CD14-positive monocyte (primary cell): Measurements from ENCODE around the gene CYP4V2. TPM values are rescaled to one million over a fixed set of nuclear protein-coding genes. Genes with fewer than 3 reads are reported as not detected.
"Not testable (repeated sequence)": the region's sequence is repeated elsewhere in the genome, so short reads cannot be mapped to it uniquely, and the experiment has no call there.

Source experiments
- DNase-seq, 3 donors: peaks; one replicate each; pipeline ENCODE4 v3.0.0-alpha.2; 2011 to 2022
- H2AFZ ChIP-seq: 2 replicates; pipeline ENCODE4 v1.6.0; 2012; ENCODE audit warnings: mild to moderate bottlenecking, low read depth, low read length, inconsistent platforms; ENCODE audit not compliant: insufficient read depth, poor library complexity, severe bottlenecking
- H3K27ac ChIP-seq, 2 donors: 1 replicate in 1 of 2; 2 replicates in 1 of 2; pipeline ENCODE4 v1.5.1; 2012 to 2013; ENCODE audit warnings: low read length in 2 of 2, control low read depth in 1 of 2, inconsistent platforms in 1 of 2, low read depth in 1 of 2, mild to moderate bottlenecking in 1 of 2
- H3K27me3 ChIP-seq, 2 donors: one replicate each; pipeline versions ENCODE4 v1.6.0 to v1.6.1; 2011 to 2013; ENCODE audit warnings: low read length in 2 of 2; ENCODE audit not compliant: control insufficient read depth in 2 of 2, insufficient read depth in 2 of 2
- H3K36me3 ChIP-seq, 2 donors: replicated peaks in 1 of 2; 1 replicate in 1 of 2; 2 replicates in 1 of 2; pipeline versions ENCODE4 v1.5.1 to v1.6.1; 2012 to 2013; ENCODE audit warnings: low read length in 2 of 2, control low read depth in 1 of 2, inconsistent platforms in 1 of 2, mild to moderate bottlenecking in 1 of 2; ENCODE audit not compliant: insufficient read depth in 2 of 2, control insufficient read depth in 1 of 2
- H3K4me1 ChIP-seq, 2 donors: 1 replicate in 1 of 2; 2 replicates in 1 of 2; pipeline versions ENCODE4 v1.5.1 to v1.6.1; 2012 to 2013; ENCODE audit warnings: low read length in 2 of 2, control low read depth in 1 of 2, inconsistent platforms in 1 of 2, mild to moderate bottlenecking in 1 of 2, moderate library complexity in 1 of 2; ENCODE audit not compliant: insufficient read depth in 2 of 2, control insufficient read depth in 1 of 2
- H3K4me2 ChIP-seq: replicated peaks from 2 replicates; pipeline ENCODE3; 2012; ENCODE audit warnings: low read length, moderate library complexity, mild to moderate bottlenecking; ENCODE audit not compliant: poor library complexity, severe bottlenecking; ENCODE audit errors: extremely low read depth
- H3K4me3 ChIP-seq, 3 experiments: fragments of 200-600 bp in 1 of 3; sonication (generic) in 1 of 3; replicated peaks in 1 of 3; 1 replicate in 2 of 3; 2 replicates in 1 of 3; pipeline ENCODE4 v1.5.1; 2011 to 2013; ENCODE audit warnings: low read length in 3 of 3, mild to moderate bottlenecking in 3 of 3, control low read depth in 2 of 3, low read depth in 2 of 3, inconsistent platforms in 1 of 3, moderate library complexity in 1 of 3
- H3K79me2 ChIP-seq: 2 replicates; pipeline ENCODE4 v1.6.0; 2012; ENCODE audit warnings: mild to moderate bottlenecking, control low read depth, inconsistent platforms, low read length, moderate library complexity; ENCODE audit not compliant: insufficient read depth
- H3K9ac ChIP-seq: 2 replicates; pipeline ENCODE4 v1.6.0; 2017; ENCODE audit warnings: low read length, mild to moderate bottlenecking; ENCODE audit not compliant: insufficient read depth, poor library complexity, severe bottlenecking
- H3K9me3 ChIP-seq, 2 donors: replicated peaks in 1 of 2; 1 replicate in 1 of 2; 2 replicates in 1 of 2; pipeline versions ENCODE4 v1.5.1 to v1.6.1; 2012 to 2013; ENCODE audit warnings: low read length in 2 of 2, control low read depth in 1 of 2; ENCODE audit not compliant: control insufficient read depth in 1 of 2, insufficient read depth in 1 of 2
- H4K20me1 ChIP-seq: 2 replicates; pipeline ENCODE4 v1.6.0; 2012; ENCODE audit warnings: mild to moderate bottlenecking, low read length, control low read depth, moderate library complexity; ENCODE audit not compliant: insufficient read depth
- H3K27ac Mint-ChIP-seq, 7 donors: one replicate each; pipeline ENCODE4 v1.8.0; 2020; ENCODE audit warnings: mild to moderate bottlenecking in 7 of 7, mixed read lengths in 7 of 7, moderate library complexity in 6 of 7, inconsistent platforms in 2 of 7
- H3K27me3 Mint-ChIP-seq, 3 donors: one replicate each; pipeline ENCODE4 v1.8.0; 2021 to 2022; ENCODE audit warnings: low read depth in 3 of 3, mild to moderate bottlenecking in 3 of 3, mixed read lengths in 3 of 3, moderate library complexity in 3 of 3, inconsistent platforms in 1 of 3
- H3K36me3 Mint-ChIP-seq, 2 donors: one replicate each; pipeline ENCODE4 v1.8.0; 2020; ENCODE audit warnings: mixed read lengths in 2 of 2, inconsistent platforms in 1 of 2, mild to moderate bottlenecking in 1 of 2
- H3K4me1 Mint-ChIP-seq: one replicate; pipeline ENCODE4 v1.8.0; 2020; ENCODE audit warnings: mild to moderate bottlenecking, mixed read lengths
- H3K4me3 Mint-ChIP-seq, 2 donors: one replicate each; pipeline ENCODE4 v1.8.0; 2020; ENCODE audit warnings: mild to moderate bottlenecking in 2 of 2, mixed read lengths in 2 of 2, moderate library complexity in 1 of 2
- H3K9me3 Mint-ChIP-seq, 7 donors: one replicate each; pipeline ENCODE4 v1.8.0; 2020 to 2022; ENCODE audit warnings: mixed read lengths in 7 of 7, mild to moderate bottlenecking in 6 of 7, moderate library complexity in 6 of 7, inconsistent platforms in 2 of 7
- WGBS: methylation state at CpG from one replicate; pipeline ENCODE4 v1.1.5; 2013; ENCODE audit warnings: missing lambda C conversion rate; ENCODE audit not compliant: insufficient coverage; 5-methylcytosine and 5-hydroxymethylcytosine counted together
- intact Hi-C, 2 donors: fragments of 100-400 bp; cut with micrococcal nuclease; formaldehyde crosslinking; loops; one replicate each; pipeline versions ENCODE4 v1.15.0 to v1.15.1; 2023
- polyA plus RNA-seq, 3 donors: library from polyadenylated mRNA; depleted of rRNA in 1 of 3; unstranded in 2 of 3; stranded (reverse) in 1 of 3; fragments of 300-500 nt in 2 of 3; fragments of >200 nt in 1 of 3; fragmentation: Illumina TruSeq in 2 of 3; gene quantifications; 1 replicate in 2 of 3; 2 replicates in 1 of 3; pipeline ENCODE4 v1.2.3, GENCODE V29; 2012 to 2021
- TF ChIP-seq, protein P1 (sequence below): fragments of 200-600 bp; IDR thresholded peaks from one replicate; pipeline ENCODE4 v1.8.0; 2022; ENCODE audit warnings: antibody characterized with exemption, mild to moderate bottlenecking

CYP4V2 gene
- polyA plus RNA-seq, 3 donors: 6.3 to 10.5 (median 6.3) TPM

DNA sequence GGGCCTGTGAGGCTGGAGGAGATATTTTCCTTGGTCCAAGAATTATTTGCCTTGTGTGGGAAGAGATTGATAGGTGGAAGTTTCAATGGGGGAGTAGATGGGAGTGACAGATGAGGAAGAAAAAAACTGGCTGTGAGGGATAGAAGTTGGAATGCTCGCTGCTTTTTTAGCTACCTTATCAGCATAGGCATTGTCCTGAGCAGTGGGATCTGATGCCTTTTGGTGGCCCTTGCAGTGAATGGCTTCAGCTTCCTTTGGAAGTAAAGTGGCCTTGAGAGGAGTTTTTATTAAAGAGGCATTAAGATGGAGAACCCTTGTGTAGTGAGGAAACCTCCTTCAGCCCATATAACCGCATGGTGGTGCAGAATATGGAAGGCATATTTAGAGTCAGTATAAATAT is 52.0 kb downstream of the CYP4V2 start:
- Histone ChIP-seq H2AFZ (no peak overlapping the region), H3K4me2 (no peak overlapping the region), H3K27me3 (no peaks in the 10 kb centered on the region), H3K4me1 (no peaks in the 10 kb centered on the region), H4K20me1 (no peaks in the 10 kb centered on the region), H3K4me3 (no peak overlapping the region), H3K36me3 (no peaks in the 10 kb centered on the region), H3K9ac (no peak overlapping the region), H3K79me2 (no peaks in the 10 kb centered on the region), H3K9me3 (peaks cover 0 to 12% of the 10 kb centered on the region in 2 donors), H3K27ac (no peak overlapping the region)
- H3K27me3 Mint-ChIP-seq: peaks cover 0 to 1% (median 0%) of the 10 kb centered on the region in 3 donors
- H3K4me1 Mint-ChIP-seq: no peaks in the 10 kb centered on the region
- WGBS: 89% methylated on average over 1 of the region's 2 CpGs
- H3K4me3 Mint-ChIP-seq: no peak overlapping the region
- intact Hi-C loops: no loop called here
- DNase-seq: no peak
- no peaks in the 10 kb centered on the region for H3K36me3 Mint-ChIP-seq
- TF ChIP-seq, protein P1, sequence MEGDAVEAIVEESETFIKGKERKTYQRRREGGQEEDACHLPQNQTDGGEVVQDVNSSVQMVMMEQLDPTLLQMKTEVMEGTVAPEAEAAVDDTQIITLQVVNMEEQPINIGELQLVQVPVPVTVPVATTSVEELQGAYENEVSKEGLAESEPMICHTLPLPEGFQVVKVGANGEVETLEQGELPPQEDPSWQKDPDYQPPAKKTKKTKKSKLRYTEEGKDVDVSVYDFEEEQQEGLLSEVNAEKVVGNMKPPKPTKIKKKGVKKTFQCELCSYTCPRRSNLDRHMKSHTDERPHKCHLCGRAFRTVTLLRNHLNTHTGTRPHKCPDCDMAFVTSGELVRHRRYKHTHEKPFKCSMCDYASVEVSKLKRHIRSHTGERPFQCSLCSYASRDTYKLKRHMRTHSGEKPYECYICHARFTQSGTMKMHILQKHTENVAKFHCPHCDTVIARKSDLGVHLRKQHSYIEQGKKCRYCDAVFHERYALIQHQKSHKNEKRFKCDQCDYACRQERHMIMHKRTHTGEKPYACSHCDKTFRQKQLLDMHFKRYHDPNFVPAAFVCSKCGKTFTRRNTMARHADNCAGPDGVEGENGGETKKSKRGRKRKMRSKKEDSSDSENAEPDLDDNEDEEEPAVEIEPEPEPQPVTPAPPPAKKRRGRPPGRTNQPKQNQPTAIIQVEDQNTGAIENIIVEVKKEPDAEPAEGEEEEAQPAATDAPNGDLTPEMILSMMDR: no peak
- H3K9me3 Mint-ChIP-seq: peaks cover 4 to 16% (median 13%) of the 10 kb centered on the region in 7 donors
- H3K27ac Mint-ChIP-seq: no peak overlapping the region

DNA sequence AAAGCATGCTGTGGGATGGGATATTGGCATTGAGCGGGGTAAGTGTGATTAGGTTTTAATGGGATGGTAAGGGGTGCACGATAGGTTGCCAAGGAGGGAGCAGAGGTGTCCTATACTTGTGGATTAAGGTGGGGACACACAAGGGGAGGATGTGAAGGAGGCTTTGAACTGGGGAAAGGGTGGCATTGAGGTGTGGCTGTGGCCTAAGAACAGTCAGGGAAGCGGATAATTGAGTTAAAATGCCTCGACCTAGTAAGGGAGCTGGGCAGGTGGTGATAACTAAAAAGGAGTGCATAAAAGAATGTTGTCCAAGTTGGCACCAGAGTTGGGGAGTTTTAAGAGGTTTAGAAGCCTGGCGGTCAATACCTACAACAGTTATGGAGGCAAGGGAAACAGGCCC is 53.5 kb downstream of the CYP4V2 start:
- Histone ChIP-seq H3K4me1 (no peaks in the 10 kb centered on the region), H3K27ac (no peak overlapping the region), H3K4me2 (no peak overlapping the region), H3K79me2 (no peaks in the 10 kb centered on the region), H3K27me3 (no peaks in the 10 kb centered on the region), H3K9ac (no peak overlapping the region), H3K4me3 (no peak overlapping the region), H4K20me1 (no peaks in the 10 kb centered on the region), H3K36me3 (no peaks in the 10 kb centered on the region), H3K9me3 (peaks cover 0 to 12% of the 10 kb centered on the region in 2 donors), H2AFZ (no peak overlapping the region)
- no peak overlapping the region for H3K27ac Mint-ChIP-seq
- 85% methylated on average over 4 of the region's 5 CpGs for WGBS
- intact Hi-C loops: no loop called here
- TF ChIP-seq, protein P1: no peak
- H3K36me3 Mint-ChIP-seq: no peaks in the 10 kb centered on the region
- peaks cover 4 to 16% (median 13%) of the 10 kb centered on the region in 7 donors for H3K9me3 Mint-ChIP-seq
- H3K4me3 Mint-ChIP-seq: no peak overlapping the region
- no peak for DNase-seq
- no peaks in the 10 kb centered on the region for H3K4me1 Mint-ChIP-seq
- peaks cover 0 to 1% (median 0%) of the 10 kb centered on the region in 3 donors for H3K27me3 Mint-ChIP-seq

DNA sequence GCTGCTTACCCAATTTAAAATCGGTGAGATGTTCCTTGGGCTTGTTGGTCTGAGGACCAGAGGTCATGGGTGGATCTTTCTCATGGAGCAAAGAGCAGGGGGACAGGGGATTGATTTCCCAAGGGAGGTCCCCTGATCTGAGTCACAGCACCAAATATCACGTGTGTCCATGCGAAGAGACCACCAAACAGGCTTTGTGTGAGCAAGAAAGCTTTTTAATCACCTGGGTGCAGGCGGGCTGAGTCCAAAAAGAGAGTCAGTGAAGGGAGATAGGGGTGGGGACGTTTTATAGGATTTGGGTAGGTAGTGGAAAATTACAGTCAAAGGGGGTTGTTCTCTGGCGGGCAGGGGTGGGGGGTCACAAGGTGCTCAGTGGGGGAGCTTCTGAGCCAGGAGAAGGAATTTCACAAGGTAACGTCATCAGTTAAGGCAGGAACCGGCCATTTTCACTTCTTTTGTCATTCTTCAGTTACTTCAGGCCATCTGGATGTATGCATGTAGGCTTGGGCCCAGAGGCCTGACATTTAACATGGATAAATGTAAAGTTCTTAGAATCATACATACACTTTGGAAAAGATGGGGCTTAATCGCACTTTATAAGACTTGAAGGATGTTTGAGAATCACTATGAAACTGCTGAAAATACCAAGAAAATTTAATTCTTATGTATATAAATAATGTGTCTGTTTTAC is 55.8 kb downstream of the CYP4V2 start:
- intact Hi-C loops, H3K9ac ChIP-seq, H3K4me3 ChIP-seq, H3K36me3 Mint-ChIP-seq, H3K27me3 Mint-ChIP-seq, H3K4me2 ChIP-seq, H3K79me2 ChIP-seq, H4K20me1 ChIP-seq, H3K27ac Mint-ChIP-seq, H3K27ac ChIP-seq, DNase-seq, H3K4me3 Mint-ChIP-seq, H3K9me3 ChIP-seq, H3K27me3 ChIP-seq, H2AFZ ChIP-seq, H3K4me1 Mint-ChIP-seq, H3K4me1 ChIP-seq, H3K36me3 ChIP-seq: not testable (repeated sequence)
- 93% methylated on average over 5 of the region's 9 CpGs for WGBS
- H3K9me3 Mint-ChIP-seq: peaks cover 4 to 16% (median 13%) of the 10 kb centered on the region in 7 donors
